Astrocyte of the hippocampus (primary cell): ENCODE measurements around the gene SLC3A2.
A peak's percentile ranks its signal among the peaks of the same experiment; 100 is the strongest.

Source experiments
- DNase-seq: peaks from one replicate; pipeline ENCODE4 v3.0.0; 2011; ENCODE audit warnings: low read depth, low spot score

The SLC3A2 gene

DNA sequence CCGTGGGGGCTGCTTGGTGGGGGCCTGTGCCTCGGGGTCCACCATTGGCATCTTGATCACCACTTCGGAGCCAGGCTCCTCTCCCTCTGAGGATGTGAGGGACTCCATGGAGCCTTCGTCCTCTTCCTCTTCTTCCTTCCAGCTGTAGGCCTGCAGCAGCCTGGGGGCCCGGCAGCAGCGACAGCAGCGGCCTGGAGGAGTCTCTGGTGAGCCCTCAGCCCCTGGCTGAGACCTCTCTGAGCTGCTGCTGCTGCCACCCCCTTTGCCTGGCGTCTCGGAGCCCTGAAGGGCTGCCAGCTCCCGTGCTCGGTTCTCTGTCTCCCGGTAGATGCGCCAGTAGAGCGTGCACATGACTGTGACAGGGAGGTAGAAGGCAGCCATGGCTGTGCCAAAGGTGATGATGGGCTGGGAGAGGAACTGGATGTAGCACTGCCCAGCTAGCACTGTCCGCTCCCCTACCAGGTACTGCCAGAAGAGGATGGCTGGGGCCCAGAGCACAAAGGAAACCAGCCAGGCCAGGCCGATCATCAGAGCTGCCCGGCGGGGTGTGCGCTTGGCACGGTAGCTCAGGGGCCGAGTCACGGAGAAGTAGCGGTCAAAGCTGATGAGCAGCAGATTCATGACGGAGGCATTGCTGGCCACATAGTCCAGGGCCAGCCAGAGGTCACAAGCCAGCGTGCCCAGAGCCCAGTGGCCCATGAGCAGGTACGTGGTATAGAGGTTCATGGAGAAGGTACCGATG lies 29.6 kb downstream of the SLC3A2 start:
- no peak for DNase-seq

DNA sequence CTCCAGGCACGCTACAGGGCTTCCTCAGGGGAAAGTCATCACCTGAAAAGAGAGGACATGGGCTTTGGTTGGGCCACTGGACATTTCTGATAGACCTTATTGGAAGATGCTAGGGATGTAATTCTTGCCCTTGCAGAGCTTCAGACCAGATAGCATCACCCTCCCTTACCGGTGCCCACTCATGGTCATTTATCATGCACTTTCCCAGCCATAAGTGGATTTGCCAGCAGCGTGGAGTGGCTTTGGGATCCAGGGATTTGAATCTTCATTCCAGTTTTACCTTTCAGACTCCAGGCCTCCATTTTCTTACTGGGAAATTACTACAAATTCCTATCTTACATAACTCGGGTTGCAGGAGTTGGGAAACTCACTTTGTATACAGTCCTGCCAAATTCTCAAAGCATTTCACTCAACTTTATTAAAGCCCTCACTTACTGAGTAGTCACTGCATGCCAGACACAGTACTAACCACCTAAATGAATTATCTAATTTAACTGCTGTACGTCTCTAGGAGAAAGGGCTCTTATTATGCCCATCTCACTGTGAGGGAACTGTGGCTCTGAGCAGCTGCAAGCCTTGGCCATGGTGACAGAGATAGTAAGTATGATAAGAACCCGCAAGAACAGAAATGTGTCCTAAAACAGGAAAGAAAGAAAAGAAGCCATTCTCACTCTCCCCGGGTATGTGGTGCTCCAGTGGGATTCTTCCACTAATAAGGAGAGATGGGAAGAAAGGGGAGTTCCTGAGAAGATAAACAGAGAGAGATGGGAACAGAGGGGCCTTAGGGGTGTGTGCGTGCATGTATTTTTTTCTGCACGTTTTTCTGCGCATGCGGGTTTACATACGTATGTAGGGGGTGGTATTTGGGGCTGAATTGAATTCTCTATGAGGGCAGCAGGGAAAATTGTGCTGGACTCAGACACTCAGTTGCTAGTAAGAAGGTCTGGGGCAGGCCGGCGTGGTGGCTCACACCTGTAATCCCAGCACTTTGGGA lies 30.7 kb downstream of the SLC3A2 start:
- no peak for DNase-seq

DNA sequence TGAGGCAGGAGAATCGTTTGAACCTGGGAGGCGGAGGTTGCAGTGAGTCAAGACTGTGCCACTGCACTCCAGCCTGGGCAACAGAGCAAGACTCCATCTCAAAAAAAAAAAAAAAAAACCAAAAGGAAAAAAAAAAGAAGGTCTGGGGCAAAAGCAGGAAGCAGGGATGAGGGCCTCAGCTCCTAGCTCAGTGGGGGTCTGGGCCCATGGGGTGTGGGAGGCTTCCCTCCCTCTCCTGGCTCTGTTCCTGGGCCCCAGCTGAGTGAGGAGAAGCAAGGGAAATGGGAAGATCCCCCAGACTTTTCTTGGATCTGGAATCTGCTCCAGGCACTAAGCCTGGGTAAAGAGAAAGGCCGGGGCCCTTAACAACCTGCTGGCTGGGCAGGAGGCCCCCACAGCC lies 31.6 kb downstream of the SLC3A2 start:
- no peak for DNase-seq

DNA sequence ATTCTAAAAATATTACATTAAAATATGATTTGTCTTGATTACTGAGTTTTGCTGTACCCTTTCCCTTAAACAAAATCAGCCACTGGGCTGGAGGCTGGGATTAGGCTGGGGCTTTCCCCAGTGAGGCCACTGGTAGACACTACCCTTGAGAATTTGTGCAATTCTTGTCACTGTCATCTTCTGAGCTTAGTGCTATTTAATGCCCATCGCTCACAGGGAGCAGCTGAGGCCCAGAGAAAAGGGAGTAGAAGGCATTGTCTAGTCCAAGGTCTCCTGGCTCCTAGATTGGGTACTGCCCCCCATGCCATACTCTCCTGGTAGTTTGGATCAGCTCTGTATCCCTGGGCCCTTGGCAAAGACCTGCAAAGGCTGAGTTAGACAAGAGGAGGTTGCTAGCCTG lies 33.7 kb downstream of the SLC3A2 start:
- DNase-seq, result no peak

DNA sequence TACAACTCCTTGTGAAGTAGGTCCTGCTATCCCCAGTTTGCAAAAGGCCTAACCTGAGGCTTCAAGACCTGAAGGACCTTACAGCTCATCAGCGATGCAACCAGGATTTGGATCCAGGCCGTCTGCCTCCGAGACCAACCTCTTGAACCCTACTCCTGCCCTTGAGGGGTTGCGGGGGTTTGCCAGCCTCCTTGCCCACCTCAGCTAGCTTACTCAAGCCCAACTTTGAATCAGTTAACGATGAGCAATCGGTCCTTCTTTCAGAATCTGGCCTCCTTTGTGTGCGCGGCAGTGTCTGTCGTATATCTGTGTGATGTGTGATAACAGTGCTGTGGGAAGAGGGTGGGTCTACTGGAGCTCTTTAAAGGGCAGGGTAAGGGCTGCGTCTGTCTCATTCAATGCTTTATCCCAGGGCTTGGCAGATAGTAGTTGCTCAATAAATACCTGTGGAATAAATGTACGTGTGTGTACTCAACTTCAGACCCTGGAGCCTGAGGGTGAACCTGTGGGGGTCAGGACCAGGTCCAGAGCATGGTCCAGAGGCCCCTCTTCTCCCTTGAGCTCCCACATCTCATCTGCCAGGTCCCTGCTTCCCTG lies 37.3 kb downstream of the SLC3A2 start:
- no peak for DNase-seq

DNA sequence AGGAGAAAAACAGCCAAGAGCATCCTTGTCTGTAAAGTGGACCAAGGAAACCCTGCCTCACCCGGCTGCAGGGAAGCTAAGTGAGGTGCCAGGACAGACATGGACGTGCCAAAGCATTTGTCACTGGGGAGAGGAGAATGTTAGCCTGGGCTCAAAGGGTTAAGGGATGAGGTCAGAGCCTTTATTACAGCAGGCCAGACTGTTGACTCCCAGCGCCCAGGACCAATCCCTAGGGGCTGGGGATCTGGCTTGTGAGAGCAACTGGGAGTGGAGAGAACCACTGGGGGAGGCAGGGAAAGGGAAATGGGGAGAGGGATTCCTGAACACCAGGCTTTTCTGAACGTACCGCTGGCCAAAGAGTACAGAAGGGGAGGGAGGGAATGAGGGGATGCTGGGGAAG lies 37.8 kb downstream of the SLC3A2 start:
- no peak for DNase-seq

DNA sequence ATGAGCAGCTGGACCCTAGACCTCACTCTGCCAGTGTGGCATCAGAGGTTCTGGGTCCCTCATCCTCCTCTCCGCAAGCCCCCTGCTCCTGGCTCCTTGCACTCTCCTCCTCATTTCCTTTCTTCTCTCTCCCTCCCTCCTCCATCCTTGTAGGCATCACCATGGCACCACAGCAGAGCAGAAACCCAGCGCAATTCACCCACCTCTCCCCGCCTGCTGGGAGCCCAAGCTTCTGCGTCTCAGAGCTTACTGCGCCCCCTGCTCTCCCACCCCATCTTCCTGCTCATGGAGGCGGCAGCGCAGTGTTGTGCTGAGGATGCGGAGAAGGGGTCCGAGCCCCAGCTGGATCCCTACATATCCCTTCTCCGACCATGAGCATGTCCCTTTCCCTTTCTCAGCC lies 38.8 kb downstream of the SLC3A2 start:
- DNase-seq, result no peak

DNA sequence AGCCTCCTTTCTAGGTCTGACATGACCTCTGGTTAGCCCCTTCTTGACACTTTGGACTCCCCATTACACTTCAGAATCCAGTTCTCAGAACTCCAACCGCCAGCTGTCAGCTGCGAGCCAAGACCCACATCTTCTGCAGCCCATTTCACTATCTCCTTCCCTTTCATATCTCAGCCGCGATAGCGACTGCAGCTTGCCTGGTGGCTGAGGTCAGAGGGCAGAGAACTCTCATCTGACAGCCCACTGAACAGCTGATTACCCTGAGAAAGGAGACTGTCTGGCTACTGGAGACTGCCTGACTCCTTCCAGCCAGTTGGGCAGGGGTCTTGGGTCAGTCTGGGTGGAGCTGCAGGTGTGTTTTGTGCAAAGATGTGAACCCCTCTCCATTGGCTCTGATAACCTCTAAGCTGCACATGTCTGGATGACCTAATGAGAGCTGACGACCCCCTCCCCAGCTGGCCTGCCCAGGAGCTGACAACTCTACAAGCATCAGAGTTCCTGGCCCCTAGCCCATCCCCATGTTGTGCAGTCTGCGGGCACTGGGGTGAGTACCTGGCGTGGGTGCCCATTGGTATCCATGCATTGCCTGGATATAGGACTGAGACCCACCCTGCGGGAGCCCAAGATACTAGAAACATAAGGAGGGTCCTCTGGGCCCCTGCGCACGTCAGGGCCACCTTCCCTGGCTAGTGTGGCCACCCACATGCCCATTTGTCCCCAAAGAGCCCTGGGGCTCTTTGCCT lies 39.4 kb downstream of the SLC3A2 start:
- DNase-seq, result no peak

DNA sequence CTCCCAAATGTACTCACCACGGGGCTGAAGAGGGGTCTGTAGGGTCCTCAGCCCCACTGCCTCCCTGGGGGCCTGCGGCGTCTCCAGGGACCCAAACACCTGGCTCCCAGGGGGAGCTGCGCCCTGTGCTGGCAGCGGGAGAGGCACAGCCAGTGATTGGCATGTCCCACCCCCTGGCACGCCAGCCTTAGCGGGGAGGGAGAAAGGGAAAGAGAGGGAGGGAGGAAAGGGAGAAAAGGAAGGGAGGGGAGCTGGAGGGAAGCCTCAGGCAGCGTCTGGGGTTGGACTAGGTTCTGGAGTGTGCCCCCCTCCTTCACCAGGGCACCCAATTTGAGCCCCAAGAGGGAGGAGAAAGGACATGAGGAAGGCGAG lies 40.5 kb downstream of the SLC3A2 start, which contains the start of gene CHRM1:
TSS of gene CHRM1 (minus strand) at position 163 of the 372 bp plus-strand sequence. CDS start 10,263 bp downstream, outside the sequence.
- DNase-seq, result no peak

DNA sequence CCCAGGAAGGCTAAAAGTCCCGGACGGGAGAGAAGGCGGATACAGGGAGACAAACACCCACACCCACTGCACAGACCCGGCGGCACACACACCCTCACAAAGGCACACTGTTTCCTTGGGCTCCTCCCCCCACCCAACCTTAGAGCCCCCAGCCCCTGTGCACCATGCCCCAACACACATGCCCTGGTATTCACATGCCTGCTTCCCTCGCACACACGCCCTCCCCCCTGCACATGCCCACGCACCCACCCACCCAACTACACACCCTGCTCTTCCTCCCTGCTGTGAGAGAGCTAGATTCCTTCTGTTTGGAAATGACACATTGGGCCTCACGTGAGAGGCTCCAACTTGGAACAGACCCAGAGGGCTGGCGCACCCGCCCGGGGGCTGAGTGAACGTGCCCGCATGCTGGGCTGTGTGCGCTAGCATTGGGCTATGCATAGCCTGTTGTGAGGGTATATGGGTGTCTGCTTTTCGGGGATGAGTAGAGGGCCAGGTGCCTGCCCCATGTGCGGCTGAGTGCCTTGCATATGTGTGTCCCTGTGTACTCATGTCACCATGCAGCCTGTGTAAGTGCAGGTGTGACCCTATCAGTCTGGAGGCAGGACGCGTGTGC lies 41.0 kb downstream of the SLC3A2 start:
- peak; percentile 45 for DNase-seq

DNA sequence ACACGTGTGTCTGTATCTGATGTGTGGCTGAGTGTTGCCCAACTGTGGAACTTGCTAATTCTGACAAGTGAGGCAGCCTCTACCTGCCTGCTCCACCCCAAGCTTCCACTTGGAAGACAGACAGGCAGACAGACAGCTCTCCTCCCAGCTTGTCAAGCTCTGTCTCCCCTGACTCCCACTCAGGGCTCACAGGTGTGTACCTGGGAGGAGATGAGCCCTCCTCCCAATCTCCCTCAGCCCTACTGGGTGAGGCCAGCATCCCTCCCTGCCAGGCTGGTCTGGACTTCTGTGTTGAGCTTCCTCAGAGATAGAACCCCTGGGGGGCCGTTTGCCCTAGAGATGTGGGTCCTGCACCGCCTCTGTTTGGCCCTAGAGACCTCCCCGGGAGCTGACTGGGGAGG lies 41.5 kb downstream of the SLC3A2 start:
- DNase-seq, result no peak

DNA sequence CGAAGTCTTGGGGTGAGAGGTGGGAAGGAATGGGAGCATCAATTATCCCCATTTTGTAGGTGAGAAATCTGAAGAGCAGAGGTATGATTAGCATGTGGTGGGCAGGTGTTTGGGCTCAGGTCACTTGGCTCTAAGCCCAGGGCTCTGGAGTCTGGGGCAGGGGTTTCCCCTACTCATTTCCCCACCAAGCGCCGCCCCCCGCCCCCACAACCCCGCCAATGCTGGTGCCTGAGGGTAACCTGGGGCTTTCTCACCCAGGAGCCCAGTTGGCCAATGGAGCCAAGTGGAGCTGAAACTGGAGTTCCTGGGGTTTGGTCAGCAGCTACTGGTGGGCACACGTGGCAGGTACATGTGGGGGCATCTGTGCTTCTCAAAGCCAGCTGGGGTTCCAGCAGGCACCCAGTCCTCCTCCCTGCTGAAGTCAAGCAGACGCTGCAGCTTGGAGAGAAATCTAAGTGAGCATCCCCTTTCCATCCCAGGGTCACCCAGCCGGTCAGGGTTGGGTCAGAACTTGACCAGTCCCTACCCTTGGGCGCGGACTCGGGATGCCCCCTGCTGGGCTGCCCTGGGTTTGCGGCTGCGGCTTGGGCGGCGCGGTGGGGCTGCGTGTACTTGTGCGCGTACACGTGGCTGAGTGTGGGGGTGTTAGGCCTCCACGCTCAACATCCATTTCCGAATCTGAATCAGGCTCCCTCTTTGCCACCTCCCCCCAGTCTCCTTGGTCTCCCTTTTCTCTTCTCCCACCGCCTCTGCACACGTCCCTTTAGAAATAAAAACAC lies 42.1 kb downstream of the SLC3A2 start:
- DNase-seq, result no peak

DNA sequence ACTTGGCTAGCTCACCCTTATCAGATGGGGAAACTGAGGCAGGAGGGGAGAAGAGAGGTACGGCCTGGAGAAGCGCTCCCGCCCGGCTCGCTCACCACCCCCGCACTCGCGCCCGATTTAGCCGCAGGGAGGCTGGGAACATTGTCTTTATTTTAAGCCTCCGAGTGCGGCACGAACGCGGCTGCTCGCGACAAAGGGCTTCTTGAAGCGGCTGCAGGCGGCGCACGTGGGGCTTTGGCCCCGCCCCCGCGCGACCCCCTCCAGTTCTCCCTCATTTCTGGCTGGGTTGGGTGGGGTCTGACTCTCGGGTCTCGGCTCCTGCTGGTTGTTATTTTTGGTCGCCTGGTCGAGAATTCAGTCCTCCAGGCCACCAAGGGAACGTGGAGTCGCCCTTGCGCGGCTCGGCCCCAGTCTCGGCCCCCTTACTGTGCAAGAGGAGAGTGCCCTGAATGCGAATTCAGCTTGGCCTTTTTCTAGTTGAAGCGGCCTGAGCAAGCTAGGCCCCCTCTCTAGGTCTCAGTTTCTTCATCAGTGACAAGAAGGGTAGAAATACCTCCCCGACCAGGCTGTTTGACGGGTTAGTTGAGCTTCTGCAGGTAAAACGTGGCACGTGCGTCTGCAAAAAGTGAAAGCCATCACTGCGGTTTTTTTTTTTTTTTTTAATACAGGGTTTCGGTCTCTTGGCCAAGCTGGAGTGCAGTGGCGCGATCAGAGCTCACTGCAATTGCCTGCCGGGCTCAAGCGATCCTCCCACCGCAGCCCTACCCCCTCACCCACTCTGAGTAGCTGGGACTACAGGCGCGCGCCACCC lies 43.1 kb downstream of the SLC3A2 start:
- no peak for DNase-seq

DNA sequence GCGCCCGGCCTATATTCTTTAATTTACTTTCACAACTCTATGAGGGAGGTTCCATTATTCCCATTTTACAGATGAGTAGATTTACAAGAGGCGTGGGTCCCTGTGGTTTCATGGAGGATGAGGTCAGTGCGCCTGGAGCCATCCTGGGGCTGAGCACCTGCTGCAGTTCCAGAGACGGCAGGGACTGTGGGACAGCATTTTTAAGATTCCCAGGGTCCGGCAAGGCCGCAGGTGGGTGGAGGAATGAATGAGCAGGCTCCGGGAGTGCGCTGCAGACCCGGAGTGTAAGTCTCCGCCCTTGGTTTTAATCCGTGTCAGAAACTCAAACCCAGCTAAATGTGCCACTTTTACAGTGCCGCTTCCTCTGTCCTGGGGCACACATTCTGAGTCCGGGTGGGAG lies 44.6 kb downstream of the SLC3A2 start:
- DNase-seq, result no peak

DNA sequence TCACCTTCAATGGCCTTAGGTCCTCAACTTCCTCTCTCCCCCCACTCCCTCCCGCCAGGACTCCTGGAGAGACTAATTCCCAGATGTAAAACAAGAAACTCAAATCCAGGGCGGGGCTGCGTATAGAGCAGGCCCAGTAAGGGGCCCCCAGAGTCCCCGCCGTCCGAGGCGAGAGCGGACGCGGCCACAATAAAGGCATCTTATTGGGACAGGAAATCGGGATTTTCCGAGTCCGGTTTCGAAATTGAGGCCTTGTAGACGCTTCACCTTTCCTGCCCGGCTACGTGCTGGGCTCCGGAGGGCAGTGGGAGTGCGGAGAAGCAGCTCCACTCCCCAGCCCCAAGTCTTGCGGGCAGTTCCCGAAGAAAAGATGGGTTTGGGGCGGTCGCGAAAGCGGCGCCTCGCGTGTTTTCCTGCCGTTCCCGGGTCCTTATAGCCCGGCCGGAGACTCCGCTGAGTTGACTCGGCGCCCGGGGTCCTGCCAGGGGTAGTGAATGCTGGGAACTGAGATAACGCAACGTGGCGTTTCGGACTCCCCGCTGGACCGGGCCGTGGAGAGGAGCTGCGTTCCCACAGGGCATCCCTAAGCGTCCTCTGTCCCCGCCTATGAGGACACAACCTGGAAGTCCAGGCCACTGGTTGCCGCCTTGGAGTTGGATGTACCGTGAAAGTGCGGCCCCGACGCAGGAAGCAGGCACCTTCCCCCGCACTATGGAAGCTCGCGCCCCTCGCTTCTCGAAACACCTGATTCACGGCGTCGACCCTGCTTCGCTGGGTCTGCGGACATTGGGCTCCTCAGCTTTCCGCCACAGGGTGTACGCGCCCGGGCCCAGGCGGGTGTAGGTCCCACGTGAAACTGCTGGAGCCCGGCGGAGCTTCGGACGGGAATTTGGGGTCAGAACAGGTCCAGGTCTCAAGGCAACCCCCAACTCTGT lies 45.3 kb downstream of the SLC3A2 start:
- peak; percentile 30 for DNase-seq

DNA sequence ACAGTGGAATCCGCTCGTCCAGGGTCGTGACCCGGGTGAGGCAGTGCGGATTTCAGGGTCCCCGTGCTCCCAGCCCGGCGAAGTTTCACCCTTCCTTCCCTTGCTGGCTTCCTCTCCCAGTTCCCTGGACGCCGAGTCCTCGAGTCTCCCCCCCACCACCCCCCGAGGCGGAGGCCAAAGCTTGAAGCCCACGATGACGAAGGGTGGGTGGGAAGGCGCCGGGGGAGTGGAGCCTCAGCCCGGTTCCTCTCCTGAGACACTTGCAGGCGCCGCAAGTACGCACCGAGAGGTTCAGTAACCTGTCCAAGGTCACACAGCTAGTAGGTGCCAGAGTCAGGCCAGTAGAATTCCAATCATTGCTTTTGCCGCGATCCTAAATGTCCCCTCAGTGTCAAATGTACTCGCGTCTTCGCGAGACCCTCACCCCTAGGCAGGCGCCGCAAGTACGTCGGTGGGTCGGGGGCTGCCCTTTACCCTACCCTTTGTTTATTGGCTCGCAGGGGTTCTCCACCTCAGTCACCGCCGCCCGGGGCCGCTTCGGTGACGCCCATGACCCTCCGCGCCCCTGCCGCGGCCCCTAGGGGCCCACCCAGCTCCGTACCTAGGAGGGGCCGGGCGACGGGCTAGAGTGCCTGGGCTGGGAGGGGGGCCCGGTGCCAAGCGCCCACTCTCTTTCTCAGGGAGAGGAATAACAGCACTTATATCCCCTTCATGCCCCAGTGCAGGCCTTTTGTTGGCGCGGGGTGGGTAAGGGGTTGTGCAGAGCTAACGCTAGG lies 46.2 kb downstream of the SLC3A2 start:
- DNase-seq, result no peak

DNA sequence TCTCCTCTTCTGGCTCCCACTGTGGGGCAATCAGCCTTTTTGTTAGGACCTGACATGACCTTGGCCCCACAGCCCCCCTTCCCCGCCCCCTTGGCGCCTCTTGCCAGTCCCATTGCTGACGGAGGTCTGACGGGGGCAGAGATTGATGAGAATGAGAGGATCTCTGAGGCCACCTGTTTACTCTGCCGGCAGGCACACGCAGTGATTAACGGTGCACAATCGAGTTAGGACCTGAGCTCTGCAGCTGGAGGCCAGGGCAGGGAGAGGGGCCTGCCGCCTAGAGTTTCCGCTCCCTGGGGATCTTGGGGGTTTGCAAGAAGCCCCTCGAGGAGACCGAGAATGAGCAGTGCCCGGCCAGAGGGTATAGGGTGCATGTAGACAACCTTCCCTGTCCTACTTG lies 47.3 kb downstream of the SLC3A2 start:
- no peak for DNase-seq

DNA sequence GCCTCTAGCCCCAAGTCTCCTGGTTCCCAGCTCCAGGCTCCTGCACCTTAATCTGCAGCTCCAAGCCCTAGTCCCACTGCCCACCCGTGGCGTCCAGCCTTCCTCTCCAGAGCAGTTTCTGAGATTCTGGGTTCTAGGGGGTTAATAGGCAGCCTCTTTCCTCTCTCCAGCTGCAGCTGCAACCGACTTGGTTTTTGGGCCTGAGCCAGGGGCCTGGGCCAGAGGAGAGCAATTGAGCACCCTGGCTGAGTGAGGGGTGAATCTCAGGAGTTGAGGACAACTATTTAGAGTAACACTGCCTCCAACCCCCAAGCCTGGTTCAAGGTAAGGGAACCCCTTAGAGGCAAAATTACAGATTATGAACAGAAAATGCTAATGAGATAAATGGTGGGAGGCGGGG lies 49.5 kb downstream of the SLC3A2 start:
- no peak for DNase-seq
